WTC11 (cell line): Measurements from ENCODE around the gene NOL9. TPM values are rescaled to one million over a fixed set of nuclear protein-coding genes. Genes with fewer than 3 reads are reported as not detected.

ENCODE experiments used
- ATAC-seq: fragments of 200-7000 bp; cut with Tn5 transposase; 2 replicates; pipeline ENCODE4 v1.10.0; 2021; ENCODE audit warnings: mild to moderate bottlenecking, moderate library complexity
- CTCF ChIA-PET: fragments of 300-600 bp; sonication (Branson Sonifier 250); formaldehyde crosslinking; loops from one replicate; lab custom pipeline; 2021; ENCODE audit warnings: antibody characterized with exemption; lab: Charles Lee
- POLR2A ChIA-PET: fragments of 350-600 bp; sonication (Branson Sonifier 250); formaldehyde crosslinking; loops from one replicate; lab custom pipeline; 2021; ENCODE audit warnings: antibody characterized with exemption; lab: Charles Lee
- DNase-seq: peaks from one replicate; pipeline ENCODE4 v3.0.0; 2021; ENCODE audit warnings: low spot score
- H3K27ac Mint-ChIP-seq: 2 replicates; pipeline ENCODE4 v1.8.0; 2021; ENCODE audit warnings: mixed read lengths
- H3K27me3 Mint-ChIP-seq: 2 replicates; pipeline ENCODE4 v1.8.0; 2021; ENCODE audit warnings: low read depth, mild to moderate bottlenecking, moderate library complexity, mixed read lengths
- H3K36me3 Mint-ChIP-seq: 2 replicates; pipeline ENCODE4 v1.8.0; 2021; ENCODE audit warnings: mixed read lengths
- H3K4me1 Mint-ChIP-seq: 2 replicates; pipeline ENCODE4 v1.8.0; 2022; ENCODE audit warnings: mixed read lengths
- H3K4me3 Mint-ChIP-seq: 2 replicates; pipeline ENCODE4 v1.8.0; 2021; ENCODE audit warnings: mild to moderate bottlenecking, moderate library complexity, mixed read lengths
- H3K9me3 Mint-ChIP-seq: 2 replicates; pipeline ENCODE4 v1.8.0; 2021; ENCODE audit warnings: mixed read lengths
- AFF4 ChIP-seq: sonication (generic); formaldehyde crosslinking; IDR thresholded peaks from 2 replicates; pipeline ENCODE4 v1.8.1; 2023; ENCODE audit warnings: mild to moderate bottlenecking, missing genetic modification reagents, borderline replicate concordance
- ARID4B ChIP-seq: sonication (generic); formaldehyde crosslinking; IDR thresholded peaks from 2 replicates; pipeline ENCODE4 v1.8.0; 2023; ENCODE audit warnings: missing genetic modification reagents, mild to moderate bottlenecking, borderline replicate concordance
- ATF1 ChIP-seq: sonication (generic); formaldehyde crosslinking; IDR thresholded peaks from 2 replicates; pipeline ENCODE4 v1.8.1; 2023; ENCODE audit warnings: mild to moderate bottlenecking, moderate library complexity, missing genetic modification reagents
- E2F1 ChIP-seq: sonication (generic); formaldehyde crosslinking; IDR thresholded peaks from 2 replicates; pipeline ENCODE4 v1.8.0; 2022; ENCODE audit warnings: mild to moderate bottlenecking, missing genetic modification reagents
- GABPB1 ChIP-seq: sonication (generic); formaldehyde crosslinking; IDR thresholded peaks from 2 replicates; pipeline ENCODE4 v1.8.1; 2023; ENCODE audit warnings: mild to moderate bottlenecking, missing genetic modification reagents
- GRHL2 ChIP-seq: fragments of 250-450 bp; sonication (Bioruptor Pico); IDR thresholded peaks from 2 replicates; pipeline ENCODE4 v1.8.0; 2022; ENCODE audit warnings: mild to moderate bottlenecking, moderate library complexity; ENCODE audit not compliant: insufficient replicate concordance, severe bottlenecking
- IRF1 ChIP-seq: sonication (generic); formaldehyde crosslinking; IDR thresholded peaks from 2 replicates; pipeline ENCODE4 v1.8.0; 2023; ENCODE audit warnings: missing genetic modification reagents
- IRF2 ChIP-seq: sonication (generic); formaldehyde crosslinking; IDR thresholded peaks from 2 replicates; pipeline ENCODE4 v1.8.0; 2022; ENCODE audit warnings: low read depth, missing genetic modification reagents, borderline replicate concordance
- JUN ChIP-seq: sonication (generic); formaldehyde crosslinking; IDR thresholded peaks from 2 replicates; pipeline ENCODE4 v1.8.0; 2023; ENCODE audit warnings: mild to moderate bottlenecking, missing genetic modification reagents
- NFATC4 ChIP-seq: fragments of 250-450 bp; sonication (Bioruptor Pico); IDR thresholded peaks from 2 replicates; pipeline ENCODE4 v1.9.0; 2021; ENCODE audit warnings: mild to moderate bottlenecking
- NR1H2 ChIP-seq: sonication (generic); formaldehyde crosslinking; IDR thresholded peaks from 2 replicates; pipeline ENCODE4 v1.9.0; 2021; ENCODE audit warnings: mild to moderate bottlenecking, moderate library complexity, missing genetic modification reagents
- SMAD4 ChIP-seq: sonication (generic); formaldehyde crosslinking; IDR thresholded peaks from 2 replicates; pipeline ENCODE4 v1.8.0; 2022; ENCODE audit warnings: mild to moderate bottlenecking, missing genetic modification reagents
- STAT6 ChIP-seq: sonication (generic); formaldehyde crosslinking; conservative IDR thresholded peaks from 2 replicates; pipeline ENCODE4 v1.8.1; 2023; ENCODE audit warnings: mild to moderate bottlenecking, low read depth, missing genetic modification reagents, moderate library complexity
- ZNF671 ChIP-seq: fragments of 250-450 bp; sonication (Bioruptor Pico); IDR thresholded peaks from 2 replicates; pipeline ENCODE4 v1.8.0; 2021; ENCODE audit warnings: mild to moderate bottlenecking
- total RNA-seq: library from RNA; stranded (reverse); gene quantifications from 3 replicates; pipeline ENCODE4 v1.2.3, GENCODE V29; 2021
- TF ChIP-seq, protein P1 (sequence below): fragments of 250-450 bp; sonication (Bioruptor Pico); IDR thresholded peaks from 2 replicates; pipeline ENCODE4 v1.9.0; 2021; ENCODE audit warnings: mild to moderate bottlenecking
- TF ChIP-seq, protein P2 (sequence below): sonication (generic); formaldehyde crosslinking; IDR thresholded peaks from 2 replicates; pipeline ENCODE4 v1.8.0; 2022; ENCODE audit warnings: missing genetic modification reagents

The NOL9 gene
- total RNA-seq, 1 experiment from 2014 or later, result 37.4 TPM

DNA sequence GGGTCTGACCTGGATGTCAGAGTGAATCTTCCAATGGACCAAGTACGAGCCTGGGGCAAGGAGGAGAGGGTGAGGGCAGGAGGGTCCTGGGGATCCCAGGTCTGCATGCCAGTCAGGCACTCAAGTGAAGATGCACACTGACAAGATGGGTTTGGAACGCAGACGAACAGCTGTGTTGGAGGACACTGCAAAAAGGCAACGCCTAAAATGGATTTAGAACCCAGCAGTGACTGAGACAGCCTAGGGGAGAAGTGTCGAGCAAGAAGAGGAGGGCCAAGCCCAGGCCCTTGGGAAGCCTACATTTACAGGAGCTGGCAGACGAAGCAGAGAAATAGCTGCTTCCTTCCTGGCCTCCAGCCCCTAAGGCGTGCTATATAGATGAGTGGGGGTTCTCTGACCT is 25.8 kb downstream of the NOL9 start:
- Mint-ChIP-seq H3K27ac (no peak overlapping the region), H3K36me3 (peaks cover 64% of the 10 kb centered on the region)
- DNase-seq, result no peak

DNA sequence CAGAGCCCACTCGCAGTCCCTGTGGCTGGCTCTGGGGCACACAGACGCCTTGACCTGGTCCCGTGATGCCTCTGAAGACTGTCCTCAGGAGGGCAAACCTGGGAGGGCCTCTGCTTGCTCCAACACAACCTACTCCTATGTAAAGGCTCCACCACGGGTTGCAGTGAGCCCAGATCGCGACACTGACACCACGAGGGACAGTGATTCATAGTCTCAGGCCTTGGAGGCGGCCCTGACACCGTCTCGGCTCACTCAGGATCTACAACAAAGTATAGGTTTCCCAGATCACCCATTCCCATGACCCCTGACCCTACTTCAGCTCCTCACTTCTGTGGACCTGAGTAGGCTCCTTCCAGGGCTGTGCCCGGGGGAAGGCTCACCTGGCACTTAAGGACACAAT is 28.0 kb downstream of the NOL9 start:
- Mint-ChIP-seq H3K27me3 (no peaks in the 10 kb centered on the region), H3K9me3 (no peaks in the 10 kb centered on the region), H3K4me3 (no peak overlapping the region), H3K27ac (no peak overlapping the region), H3K36me3 (peaks cover 44% of the 10 kb centered on the region), H3K4me1 (peaks cover 7% of the 10 kb centered on the region)
- DNase-seq (no peak), ATAC-seq (no peak)
- CTCF ChIA-PET, result interaction anchor here (1.6 kb wide), 1 partner anchor 40 kb away, joined by 8 read pairs; no protein-coding TSS in a partner anchor
- POLR2A ChIA-PET, result no interaction called here
- TF ChIP-seq NFATC4 (CRISPR knock-in tag), result no peak
- no peak for TF ChIP-seq ATF1 (CRISPR knock-in tag)
- no peak for TF ChIP-seq STAT6 (CRISPR knock-in tag)
- no peak for TF ChIP-seq ZNF671 (CRISPR knock-in tag)
- TF ChIP-seq IRF2 (CRISPR knock-in tag), result no peak
- no peak for TF ChIP-seq ARID4B (CRISPR knock-in tag)
- TF ChIP-seq AFF4 (CRISPR knock-in tag), result no peak
- no peak for TF ChIP-seq SMAD4
- no peak for TF ChIP-seq GRHL2 (CRISPR knock-in tag)
- TF ChIP-seq NR1H2 (CRISPR knock-in tag), result no peak
- TF ChIP-seq E2F1 (CRISPR knock-in tag), result no peak
- TF ChIP-seq, protein P1, sequence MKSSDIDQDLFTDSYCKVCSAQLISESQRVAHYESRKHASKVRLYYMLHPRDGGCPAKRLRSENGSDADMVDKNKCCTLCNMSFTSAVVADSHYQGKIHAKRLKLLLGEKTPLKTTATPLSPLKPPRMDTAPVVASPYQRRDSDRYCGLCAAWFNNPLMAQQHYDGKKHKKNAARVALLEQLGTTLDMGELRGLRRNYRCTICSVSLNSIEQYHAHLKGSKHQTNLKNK (CRISPR knock-in tag), result no peak

More for the DNA sequence above, 25.8 kb downstream of the NOL9 start:
- no peak for TF ChIP-seq IRF1 (CRISPR knock-in tag)
- TF ChIP-seq, protein P2, sequence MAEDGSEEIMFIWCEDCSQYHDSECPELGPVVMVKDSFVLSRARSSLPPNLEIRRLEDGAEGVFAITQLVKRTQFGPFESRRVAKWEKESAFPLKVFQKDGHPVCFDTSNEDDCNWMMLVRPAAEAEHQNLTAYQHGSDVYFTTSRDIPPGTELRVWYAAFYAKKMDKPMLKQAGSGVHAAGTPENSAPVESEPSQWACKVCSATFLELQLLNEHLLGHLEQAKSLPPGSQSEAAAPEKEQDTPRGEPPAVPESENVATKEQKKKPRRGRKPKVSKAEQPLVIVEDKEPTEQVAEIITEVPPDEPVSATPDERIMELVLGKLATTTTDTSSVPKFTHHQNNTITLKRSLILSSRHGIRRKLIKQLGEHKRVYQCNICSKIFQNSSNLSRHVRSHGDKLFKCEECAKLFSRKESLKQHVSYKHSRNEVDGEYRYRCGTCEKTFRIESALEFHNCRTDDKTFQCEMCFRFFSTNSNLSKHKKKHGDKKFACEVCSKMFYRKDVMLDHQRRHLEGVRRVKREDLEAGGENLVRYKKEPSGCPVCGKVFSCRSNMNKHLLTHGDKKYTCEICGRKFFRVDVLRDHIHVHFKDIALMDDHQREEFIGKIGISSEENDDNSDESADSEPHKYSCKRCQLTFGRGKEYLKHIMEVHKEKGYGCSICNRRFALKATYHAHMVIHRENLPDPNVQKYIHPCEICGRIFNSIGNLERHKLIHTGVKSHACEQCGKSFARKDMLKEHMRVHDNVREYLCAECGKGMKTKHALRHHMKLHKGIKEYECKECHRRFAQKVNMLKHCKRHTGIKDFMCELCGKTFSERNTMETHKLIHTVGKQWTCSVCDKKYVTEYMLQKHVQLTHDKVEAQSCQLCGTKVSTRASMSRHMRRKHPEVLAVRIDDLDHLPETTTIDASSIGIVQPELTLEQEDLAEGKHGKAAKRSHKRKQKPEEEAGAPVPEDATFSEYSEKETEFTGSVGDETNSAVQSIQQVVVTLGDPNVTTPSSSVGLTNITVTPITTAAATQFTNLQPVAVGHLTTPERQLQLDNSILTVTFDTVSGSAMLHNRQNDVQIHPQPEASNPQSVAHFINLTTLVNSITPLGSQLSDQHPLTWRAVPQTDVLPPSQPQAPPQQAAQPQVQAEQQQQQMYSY (CRISPR knock-in tag), result no peak
- no peak for TF ChIP-seq NFATC4 (CRISPR knock-in tag)
- no peak for TF ChIP-seq GABPB1 (CRISPR knock-in tag)
- TF ChIP-seq JUN, result no peak
- ATAC-seq, result no peak
- H3K4me1 Mint-ChIP-seq, result peaks cover 3% of the 10 kb centered on the region
- no peaks in the 10 kb centered on the region for H3K27me3 Mint-ChIP-seq
- H3K4me3 Mint-ChIP-seq, result no peak overlapping the region
- H3K9me3 Mint-ChIP-seq, result no peaks in the 10 kb centered on the region
- CTCF ChIA-PET, result no interaction called here
- POLR2A ChIA-PET, result no interaction called here
